22Rv1 (cell line): ENCODE data around the gene NEFH.
"Not testable (repeated sequence)": the region's sequence is repeated elsewhere in the genome, so short reads cannot be mapped to it uniquely, and the experiment has no call there.

Source experiments
- H3K27ac ChIP-seq: fragments of 450-650 bp; 2 replicates; pipeline ENCODE4 v1.5.1; 2017
- CTCF ChIP-seq: fragments of 450-650 bp; IDR thresholded peaks from 2 replicates; pipeline ENCODE4 v1.5.1; 2017; ENCODE audit warnings: mild to moderate bottlenecking
- ZFX ChIP-seq: fragments of 450-650 bp; IDR thresholded peaks from 2 replicates; pipeline ENCODE4 v1.6.1; 2017; ENCODE audit warnings: antibody characterized with exemption, borderline replicate concordance

The NEFH gene

GRCh38 chr22:29479417-29480261, at the start of gene NEFH:
Gene NEFH (plus strand): TSS chr22:29480218. CDS start chr22:29480263, 45 bp downstream.
- TF ChIP-seq CTCF (no peak), ZFX (no peak)
- peak within 1 kb of the TSS; percentile 65; the same call in 1 of the 2 replicates for H3K27ac ChIP-seq

- TF ChIP-seq ZFX (no peak), CTCF (no peak)
- H3K27ac ChIP-seq, result no peak overlapping the region
Measured at GRCh38 chr22:29431986-29432385, 48.0 kb upstream of the NEFH start.

GRCh38 chr22:29433856-29434255, 46.2 kb upstream of the NEFH start:
- no peak for TF ChIP-seq ZFX
- TF ChIP-seq CTCF, result no peak
- no peak overlapping the region for H3K27ac ChIP-seq

- TF ChIP-seq ZFX (no peak), CTCF (no peak)
- no peak overlapping the region for H3K27ac ChIP-seq
Measured at GRCh38 chr22:29434288-29434687, 45.7 kb upstream of the NEFH start.

GRCh38 chr22:29435236-29436136, 44.5 kb upstream of the NEFH start:
- TF ChIP-seq CTCF, result no peak
- no peak for TF ChIP-seq ZFX
- no peak overlapping the region for H3K27ac ChIP-seq

GRCh38 chr22:29438283-29438682, 41.7 kb upstream of the NEFH start, which contains the start of gene RFPL1:
Gene RFPL1 (plus strand): TSS chr22:29438583.
- not testable (repeated sequence) for H3K27ac ChIP-seq

- no peak for TF ChIP-seq ZFX
- TF ChIP-seq CTCF, result no peak
- H3K27ac ChIP-seq, result no peak overlapping the region
Measured at GRCh38 chr22:29442976-29443375, 37.0 kb upstream of the NEFH start.
